GM18526 (cell line): ENCODE data around the gene AGL.
A peak's percentile ranks its signal among the peaks of the same experiment; 100 is the strongest.

Source experiments
- POLR2A ChIP-seq: IDR thresholded peaks from 3 replicates; pipeline ENCODE4 v1.6.1; 2011; ENCODE audit not compliant: insufficient read length; ENCODE audit errors: extremely low read depth

Gene AGL

DNA sequence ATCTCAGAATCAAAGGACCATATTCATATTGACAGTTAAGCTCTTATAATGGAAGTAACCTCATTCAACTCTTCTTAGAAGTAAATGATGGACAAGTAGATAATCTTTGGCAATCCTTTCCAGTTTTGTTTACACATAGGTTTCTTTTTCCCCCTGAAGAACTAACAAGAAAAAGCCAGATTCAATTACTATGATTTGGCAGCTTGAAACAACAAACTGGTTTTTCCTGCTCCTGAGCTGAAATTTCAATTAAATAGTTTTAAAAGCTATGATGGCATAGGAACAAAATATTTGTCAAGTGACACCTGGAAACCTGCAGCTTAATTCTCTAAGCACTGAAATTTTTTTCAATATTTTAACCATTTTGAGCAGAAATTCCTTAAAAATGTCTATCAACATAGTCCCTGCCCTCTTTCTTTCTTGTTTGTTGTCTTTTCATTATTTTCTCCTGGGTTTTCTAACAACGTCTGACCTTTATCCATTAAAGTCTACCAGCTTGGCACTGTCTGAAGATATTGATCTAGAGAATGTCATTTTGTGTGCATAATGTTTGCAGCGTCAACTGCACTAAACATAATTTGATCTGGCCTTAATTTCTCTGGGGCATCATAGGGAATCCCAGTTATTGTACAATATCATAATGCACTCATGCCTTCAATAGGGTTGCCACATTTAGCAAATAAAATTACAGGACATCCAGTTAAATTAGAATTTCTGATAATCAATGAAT is 115.7 kb downstream of the AGL start:
- no peak for TF ChIP-seq POLR2A

DNA sequence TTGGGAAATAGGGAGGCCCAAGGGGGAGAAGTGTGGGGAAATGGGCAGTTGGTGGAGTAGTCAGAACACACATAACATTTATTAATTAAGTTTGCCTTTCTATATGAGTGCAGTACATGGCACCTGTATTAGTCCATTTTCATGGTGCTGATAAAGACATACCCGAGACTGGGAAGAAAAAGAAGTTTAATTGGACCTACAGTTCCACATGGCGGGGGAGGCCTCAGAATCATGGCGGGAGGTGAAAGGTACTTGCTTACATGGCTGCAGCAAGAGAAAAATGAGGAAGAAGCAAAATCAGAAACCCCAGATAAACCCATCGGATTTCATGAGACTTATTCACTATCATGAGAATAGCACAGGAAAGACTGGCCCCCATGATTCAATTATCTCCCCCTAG is 118.1 kb downstream of the AGL start:
- TF ChIP-seq POLR2A: no peak

DNA sequence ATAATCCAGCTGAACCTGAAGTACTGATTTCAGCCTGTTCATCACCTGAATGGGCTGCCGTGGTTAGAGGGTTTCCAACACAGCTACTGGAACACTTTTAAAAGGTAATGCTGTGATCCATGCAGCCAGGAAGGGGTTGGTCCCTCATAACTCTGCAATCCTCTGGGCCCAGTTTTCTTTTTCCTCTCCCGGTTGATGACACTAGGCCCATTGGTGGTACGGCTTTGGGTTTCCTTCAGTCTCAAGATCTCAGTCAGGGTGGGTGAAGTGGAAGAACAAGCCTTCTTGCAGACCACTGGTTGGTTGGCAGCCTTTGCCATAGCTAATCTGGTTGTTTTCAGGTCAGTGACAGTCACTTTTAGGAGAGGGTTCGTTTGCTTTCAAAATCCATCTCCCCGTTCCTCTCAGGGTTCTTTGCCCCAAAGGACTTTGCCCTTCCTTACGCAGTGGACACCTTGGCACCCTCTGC is 119.1 kb downstream of the AGL start:
- no peak for TF ChIP-seq POLR2A

DNA sequence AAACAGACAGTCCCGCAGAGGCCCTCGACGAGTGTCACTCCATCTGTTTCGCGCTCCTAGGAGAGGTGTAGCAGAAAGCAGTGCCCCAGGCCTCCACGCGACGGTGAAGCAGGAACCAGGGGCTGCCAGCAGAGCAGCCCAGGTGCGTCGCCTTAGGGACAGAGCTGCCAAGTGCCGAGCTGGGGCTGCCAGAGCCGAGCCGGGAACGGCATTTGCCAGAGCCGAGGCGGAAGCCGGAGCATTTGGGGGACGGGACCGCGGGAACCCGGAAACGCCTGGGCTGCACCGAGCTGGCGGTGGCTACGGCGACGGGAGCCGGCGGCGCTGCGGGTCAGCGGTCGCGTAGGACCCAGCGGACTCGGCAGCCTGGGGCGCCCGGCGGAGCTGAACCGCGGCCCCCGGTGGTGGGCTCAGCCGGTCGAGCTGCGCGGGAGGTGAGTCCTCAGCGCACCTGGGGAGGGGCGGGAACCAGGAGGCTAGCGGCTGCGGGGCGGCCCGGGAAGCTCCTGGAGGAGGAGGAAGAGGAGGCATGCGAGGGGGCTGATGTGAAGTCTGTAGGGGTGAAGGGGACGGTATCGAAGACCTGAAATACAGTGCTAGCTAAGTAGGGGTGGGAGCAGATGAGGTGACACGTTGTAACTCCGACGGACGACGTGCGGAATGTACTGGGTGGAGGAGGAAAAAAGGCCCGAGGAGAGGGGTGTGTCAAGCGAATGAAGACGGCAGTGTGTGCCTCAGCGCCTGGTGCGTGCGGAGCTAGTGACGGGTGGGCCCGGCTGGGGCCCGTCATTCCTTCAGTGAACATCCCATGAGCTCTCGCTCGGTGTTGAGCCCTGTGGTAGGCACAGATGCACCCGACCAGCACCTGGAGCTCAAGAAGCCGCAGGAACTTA is 119.8 kb downstream of the AGL start, which contains the start of gene SLC35A3:
TSS of gene SLC35A3 (plus strand) at position 268 of the 893 bp plus-strand sequence. CDS start 23,559 bp downstream, outside the sequence.
- TF ChIP-seq POLR2A: peak; percentile 78

- TF ChIP-seq POLR2A: no peak
Measured at GRCh38 chr1:99970713-99971255, 120.6 kb downstream of the AGL start.
